Measurements from ENCODE around the gene CREB3.

The CREB3 gene

DNA sequence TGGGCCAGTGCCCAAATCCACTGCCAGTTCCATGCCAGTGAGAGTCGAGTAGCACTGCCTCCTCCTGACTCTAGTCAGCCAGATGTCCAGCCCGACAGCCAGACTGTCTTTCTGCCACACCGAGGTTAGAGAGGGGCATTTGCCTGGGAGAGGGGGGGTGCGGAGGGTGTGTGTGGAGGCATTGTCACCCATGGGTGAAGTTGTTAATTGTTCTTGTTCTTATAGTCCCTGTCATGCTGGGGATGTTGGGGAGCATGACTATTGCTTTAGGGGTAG is 17.7 kb downstream of the CREB3 start:
- no peak for DNase-seq

DNA sequence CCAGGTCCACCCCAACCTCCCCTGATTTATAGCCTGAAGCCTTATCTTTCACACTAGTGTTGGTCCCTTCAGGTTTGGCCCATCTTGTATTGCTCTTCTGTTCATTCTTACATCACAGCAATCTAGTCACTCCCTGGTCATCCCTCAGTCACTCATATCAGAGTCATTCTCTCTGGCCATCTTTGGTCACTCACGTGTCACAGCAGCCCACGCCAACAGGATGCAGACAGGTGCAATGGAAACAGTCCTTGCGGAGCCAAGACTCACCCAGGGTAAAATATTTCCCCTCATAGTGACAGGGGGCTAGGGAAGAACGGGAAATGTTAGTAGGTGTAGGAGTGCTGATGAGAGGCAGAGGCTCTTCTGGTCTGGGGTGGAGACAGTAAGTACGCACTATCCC is 21.0 kb downstream of the CREB3 start:
- no peak for DNase-seq

DNA sequence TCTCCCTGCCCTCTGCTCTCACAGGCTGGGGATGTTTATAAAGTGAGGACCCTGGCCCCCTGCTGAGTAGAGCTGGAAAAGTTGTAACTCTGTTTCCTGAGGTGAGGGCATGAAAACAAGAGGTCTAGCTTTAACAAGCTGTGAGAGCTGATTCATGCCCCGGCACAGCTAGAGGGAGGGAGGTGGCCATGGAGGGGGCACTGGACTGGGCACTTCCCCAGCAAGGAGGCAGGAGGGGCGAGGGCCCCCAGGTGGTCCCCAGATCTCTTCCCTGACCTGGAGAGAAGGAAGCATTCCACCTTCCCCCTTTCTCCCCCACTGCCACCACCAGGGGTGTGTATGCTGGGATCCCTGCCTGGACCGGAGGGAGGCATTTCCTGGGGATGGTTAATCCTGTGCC is 21.8 kb downstream of the CREB3 start, which contains the start of gene MSMP:
TSS of gene MSMP (minus strand) at position 13 of the 400 bp plus-strand sequence. CDS start 147 bp downstream, outside the sequence.
- DNase-seq, result no peak

- no peak for DNase-seq
Observed at GRCh38 chr9:35755071-35755470, 22.6 kb downstream of the CREB3 start.

DNA sequence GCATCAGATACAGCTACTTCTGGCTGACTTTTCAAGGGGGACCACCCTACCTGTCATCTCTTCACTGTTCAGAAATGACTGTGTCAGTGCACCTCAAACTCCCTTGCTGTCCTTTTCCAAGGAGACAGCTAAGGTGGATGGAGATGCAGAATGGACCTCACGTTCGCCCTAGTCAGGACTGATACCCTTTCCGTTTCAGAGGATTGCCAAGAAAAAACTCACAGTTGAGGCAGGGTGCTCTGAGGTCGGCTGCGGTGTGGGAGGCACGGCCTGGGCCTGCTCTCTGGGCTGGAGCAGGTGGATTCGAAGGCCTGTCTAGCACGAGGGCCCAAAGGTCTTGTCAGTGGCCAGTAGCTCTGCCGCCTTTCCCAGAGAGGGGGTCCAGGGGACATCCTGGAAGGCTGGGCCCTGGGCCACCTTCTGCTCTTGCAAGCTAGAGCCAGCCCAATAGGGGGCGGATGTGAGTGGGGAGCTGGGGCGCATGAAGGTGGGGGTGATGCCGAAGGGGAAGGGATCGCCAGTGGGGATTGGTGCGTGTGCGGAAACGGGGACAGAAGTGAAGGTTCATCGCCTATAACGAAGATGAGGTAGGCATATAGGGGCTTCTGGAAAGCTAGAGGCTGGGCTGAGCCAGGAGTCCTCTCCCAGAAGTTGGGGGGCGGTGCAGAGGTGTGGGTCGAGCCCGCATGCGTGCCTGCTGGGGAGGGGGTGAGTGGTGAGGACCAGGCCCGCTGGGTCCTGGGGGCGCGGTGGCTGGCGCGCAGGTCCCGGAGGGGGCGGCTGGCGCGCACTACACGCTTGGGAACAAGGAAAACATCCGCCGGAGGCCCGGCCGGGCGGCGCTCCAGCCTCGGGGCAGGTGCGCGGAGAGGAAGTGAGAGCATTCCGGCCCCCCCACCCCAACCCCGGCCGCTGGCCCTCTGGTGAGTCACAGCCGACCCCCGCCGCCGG is 24.1 kb downstream of the CREB3 start:
- peak; percentile 90 for DNase-seq

DNA sequence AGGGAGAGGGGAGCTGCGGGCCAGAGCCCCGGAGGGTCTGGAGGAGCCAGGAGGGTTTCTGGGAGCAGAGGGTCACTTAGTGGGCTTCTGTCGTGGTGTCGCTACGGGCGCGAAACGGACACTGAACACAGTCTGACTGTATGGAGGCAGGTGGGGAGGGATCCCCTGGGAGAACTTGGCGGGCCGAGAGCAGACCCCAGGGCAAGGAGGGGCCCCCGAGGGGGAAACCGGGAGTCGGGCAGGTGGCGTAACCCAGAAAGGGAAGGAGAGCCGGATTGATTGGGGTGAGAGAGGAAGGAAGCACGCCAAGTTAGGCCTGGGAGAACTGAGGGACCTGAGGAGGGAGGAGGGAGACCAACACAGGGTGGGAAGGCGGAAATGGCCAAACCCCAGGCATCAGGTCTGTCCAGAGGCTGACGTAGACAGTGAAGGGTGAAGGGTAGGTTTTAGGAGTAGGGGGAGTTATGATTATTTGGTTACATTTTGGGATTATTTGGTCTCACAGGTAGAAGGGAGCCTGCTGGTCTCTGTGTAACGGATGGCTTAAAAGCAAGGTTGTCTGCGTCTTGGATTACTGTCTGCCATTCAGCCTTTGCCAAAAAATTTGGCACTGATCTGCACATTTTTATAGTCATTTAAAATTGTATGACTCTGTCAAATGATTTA is 24.9 kb downstream of the CREB3 start:
- DNase-seq, result peak; percentile 50

DNA sequence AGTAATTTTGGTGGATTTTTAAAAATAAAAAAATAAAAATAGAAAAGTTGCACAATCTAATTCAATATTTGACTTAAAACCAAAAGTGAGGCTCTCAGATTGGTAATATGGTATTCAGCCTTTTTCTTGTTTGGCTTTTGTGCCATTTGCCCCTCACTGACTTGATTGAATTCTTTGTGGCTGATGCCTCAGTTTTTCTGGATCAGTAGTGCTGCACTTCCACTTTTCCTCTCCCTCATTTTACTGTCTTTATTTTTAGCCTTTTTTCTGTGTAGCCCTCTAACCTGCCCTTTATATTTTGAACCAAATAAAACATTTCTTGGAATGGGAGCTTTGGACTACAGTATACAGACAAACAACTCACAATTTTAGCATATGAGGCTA is 25.4 kb downstream of the CREB3 start:
- no peak for DNase-seq

DNA sequence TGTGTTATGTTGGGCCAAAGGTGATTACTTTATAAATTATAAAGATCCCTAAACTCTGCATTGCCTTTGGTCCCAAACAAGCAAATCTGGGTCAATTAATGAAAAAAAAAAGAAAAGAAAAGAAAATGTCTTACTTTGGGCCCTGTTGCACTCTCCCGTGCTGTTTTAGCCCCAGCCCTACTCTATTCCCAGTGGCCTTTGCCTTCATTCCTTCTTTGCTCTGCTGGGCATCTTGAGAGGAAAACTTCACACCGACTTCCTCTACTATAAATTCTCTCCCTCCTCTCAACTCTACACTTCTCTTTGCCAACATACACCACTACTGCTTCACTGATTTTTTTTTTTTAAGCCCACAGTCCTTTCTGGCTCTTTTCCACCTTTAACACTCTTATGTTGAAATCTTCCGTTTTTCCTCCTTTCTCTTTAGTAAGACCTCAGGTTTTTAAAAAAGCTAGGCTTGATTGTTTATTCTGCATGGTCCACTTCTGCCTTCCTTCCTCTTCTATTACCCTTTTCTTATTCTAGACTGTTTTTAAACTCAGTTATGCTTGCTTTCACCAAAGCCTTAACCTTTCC is 26.1 kb downstream of the CREB3 start:
- no peak for DNase-seq

- no peak for DNase-seq
Observed at GRCh38 chr9:35759795-35760194, 27.3 kb downstream of the CREB3 start.

DNA sequence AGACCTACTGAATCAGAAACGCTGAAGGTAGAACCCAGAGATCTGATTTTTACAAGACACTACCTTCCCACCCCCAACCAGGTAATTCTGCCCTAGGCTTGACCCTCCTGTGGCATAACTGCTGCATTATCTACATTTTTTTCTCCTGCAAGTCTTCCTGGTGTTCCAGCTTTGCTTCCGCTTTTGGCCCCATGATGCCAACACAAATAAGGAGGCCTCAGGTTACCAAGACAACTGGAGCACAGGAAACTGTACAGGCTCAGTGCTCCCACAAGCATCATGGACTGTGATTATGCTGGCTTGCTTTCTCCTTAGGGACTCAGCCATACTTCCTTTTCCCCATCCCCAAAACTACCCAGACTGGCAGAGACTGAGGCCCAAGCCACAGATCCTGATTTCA is 28.2 kb downstream of the CREB3 start:
- DNase-seq, result no peak

DNA sequence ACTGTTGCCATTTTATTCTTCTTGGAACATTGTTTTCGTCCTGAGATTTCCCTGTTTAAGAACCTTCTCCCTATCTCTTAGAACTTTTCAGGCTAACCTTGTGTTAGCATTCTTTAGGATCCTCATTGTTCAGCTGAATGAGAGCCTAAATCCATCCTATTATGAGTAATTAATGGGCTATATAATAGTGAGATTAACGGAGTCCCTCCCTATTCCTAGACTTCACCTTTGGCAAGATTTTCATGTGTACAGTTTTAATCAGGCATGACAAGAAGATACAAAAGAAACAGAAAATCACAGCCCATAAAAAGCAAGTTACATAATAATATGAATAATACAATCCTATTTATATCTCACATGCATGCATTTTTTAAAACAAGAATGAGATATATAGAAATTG is 30.7 kb downstream of the CREB3 start:
- DNase-seq, result no peak

- DNase-seq, result no peak
Observed at GRCh38 chr9:35763803-35764202, 31.3 kb downstream of the CREB3 start.

DNA sequence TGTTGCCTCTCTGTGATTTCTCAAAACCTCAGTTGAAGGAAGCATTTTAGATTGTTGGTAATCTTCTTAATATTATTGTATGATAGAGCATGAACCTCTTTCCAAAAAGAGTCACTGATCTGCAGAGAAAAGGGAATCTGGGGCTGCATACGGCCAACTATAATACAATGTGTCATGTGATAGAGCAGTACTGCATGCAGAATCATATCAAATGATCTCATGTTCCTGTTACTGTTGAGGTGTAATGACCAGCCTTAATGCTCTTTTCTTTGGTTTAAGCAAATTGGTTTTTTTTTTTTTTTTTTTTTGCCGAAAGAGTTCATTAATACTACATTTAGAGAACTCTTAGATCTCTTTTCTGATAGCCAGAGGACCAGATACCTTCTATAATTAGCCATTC is 34.5 kb downstream of the CREB3 start:
- DNase-seq, result no peak

GRCh38 chr9:35767458-35767857 is 35.0 kb downstream of the CREB3 start:
- DNase-seq, result no peak

DNA sequence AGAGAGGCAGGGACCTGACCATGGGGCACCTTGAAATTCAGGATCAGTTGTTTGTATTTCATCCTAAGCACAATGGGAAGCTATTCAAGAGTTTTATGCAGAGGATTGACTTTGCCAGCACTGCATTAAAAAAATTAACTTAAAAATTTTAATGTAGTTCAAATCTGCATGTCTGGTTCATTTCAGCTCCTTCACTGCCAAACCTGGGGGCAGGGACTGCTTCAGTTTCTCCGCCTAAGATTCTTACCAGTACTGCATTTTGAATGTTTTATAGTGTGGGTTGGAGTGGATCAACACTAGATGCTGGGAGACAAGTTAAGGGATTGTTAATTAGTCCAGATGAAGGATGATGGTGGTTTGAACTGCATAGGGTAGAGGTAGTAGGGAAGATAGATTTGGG is 37.3 kb downstream of the CREB3 start:
- DNase-seq, result no peak

DNA sequence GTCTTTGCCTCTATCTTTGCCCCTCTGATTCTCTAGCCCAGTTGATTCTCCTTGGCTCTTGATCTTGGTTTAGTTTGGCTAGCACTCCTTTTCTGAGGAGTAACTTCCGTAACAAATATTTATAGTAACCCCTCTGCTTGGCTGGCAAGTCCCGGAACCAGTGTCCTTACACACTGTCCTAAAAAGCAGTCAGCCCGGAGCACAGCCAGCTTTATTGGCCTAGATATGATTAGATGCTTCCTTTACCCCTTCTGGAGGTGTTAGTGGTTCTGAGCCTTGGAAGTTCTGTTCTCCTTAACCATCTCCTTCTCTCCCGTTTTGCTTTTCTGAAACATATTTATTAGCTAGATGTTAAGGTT is 38.6 kb downstream of the CREB3 start:
- no peak for DNase-seq

DNA sequence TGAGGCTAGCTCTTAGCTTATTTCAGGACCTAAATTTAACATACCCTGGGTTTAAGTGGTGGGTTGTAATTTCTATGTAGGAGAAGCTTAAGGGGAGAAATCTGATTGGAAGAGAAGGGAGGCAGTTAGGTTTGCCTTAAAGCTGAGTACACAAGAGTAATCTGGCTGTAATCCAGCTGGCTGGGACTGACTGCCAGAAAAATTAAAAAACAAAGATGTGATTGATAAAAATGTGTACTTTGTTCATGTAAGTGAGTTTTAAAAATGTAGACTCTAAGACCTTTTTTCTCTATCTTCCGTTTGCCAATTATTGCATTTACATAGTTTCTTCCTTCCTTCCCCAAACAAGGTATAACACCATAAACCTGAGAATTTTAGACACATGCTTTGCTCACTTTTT is 39.1 kb downstream of the CREB3 start:
- DNase-seq, result no peak

GRCh38 chr9:35771943-35772342 is 39.5 kb downstream of the CREB3 start:
- DNase-seq, result no peak

- no peak for DNase-seq
Observed at GRCh38 chr9:35774907-35775635, 42.6 kb downstream of the CREB3 start.

GRCh38 chr9:35776018-35776417 is 43.6 kb downstream of the CREB3 start:
- no peak for DNase-seq

DNA sequence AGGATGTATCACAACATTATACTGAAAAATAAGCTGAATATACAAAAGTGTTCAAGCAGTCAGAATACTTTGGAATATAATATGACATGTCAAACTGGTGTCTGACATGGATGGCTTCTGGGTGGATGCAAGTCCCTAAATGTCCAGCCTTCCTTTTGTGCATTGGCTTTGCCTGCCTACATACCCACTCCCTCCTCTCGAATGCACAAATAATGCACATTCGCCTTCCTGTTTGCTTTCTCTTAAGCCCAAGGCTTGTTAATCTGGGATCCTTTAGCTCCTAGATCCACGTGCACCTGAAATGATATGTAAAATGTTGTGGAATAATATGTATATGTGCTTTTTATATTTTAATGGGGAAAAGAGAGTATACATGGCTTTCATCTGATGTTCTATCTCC is 46.0 kb downstream of the CREB3 start:
- no peak for DNase-seq

DNA sequence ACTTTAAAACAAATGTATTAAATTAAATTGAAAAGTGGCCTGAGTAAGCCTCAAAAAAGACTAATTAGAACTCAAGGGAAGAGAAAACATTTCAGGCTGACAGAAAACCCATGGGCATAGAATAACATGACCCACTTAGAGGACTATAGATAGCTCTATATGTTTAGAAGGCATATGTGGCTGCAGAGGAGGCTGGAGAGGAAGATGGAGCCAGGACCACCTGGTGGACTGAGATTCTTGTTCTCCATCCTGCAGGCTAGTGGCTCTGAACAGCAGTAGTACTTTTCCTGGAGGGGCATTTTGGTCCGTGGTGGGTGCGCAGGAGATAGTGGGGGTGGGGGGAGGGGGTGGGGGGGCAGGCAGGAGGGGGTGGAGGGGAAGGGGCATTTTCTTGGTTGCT is 48.6 kb downstream of the CREB3 start:
- DNase-seq, result no peak

GRCh38 chr9:35783418-35783817 is 51.0 kb downstream of the CREB3 start:
- no peak for DNase-seq
